Chondrocyte (in vitro differentiated cells): Measurements from ENCODE around the gene SND1. TPM values are rescaled to one million over a fixed set of nuclear protein-coding genes. Genes with fewer than 3 reads are reported as not detected.

Source experiments
- DNase-seq: peaks from one replicate; pipeline ENCODE4 v3.0.0; 2021; ENCODE audit warnings: mixed read lengths, low spot score
- H3K27ac Mint-ChIP-seq: one replicate; pipeline ENCODE4 v1.8.0; 2021; ENCODE audit warnings: mild to moderate bottlenecking, moderate library complexity, mixed read lengths; ENCODE audit not compliant: unreplicated experiment
- H3K27me3 Mint-ChIP-seq: 2 replicates; pipeline ENCODE4 v1.8.0; 2021; ENCODE audit warnings: low read depth, mixed read lengths
- H3K36me3 Mint-ChIP-seq: 2 replicates; pipeline ENCODE4 v1.8.0; 2021; ENCODE audit warnings: low read depth, mixed read lengths
- H3K4me1 Mint-ChIP-seq: 2 replicates; pipeline ENCODE4 v1.8.0; 2021; ENCODE audit warnings: low read depth, mild to moderate bottlenecking, mixed read lengths
- H3K4me3 Mint-ChIP-seq: one replicate; pipeline ENCODE4 v1.8.0; 2021; ENCODE audit warnings: mild to moderate bottlenecking, moderate library complexity, mixed read lengths; ENCODE audit not compliant: unreplicated experiment
- H3K9me3 Mint-ChIP-seq: 2 replicates; pipeline ENCODE4 v1.8.0; 2021; ENCODE audit warnings: low read depth, mixed read lengths
- total RNA-seq: library from RNA; stranded (reverse); gene quantifications from 3 replicates; pipeline ENCODE4 v1.2.1, GENCODE V29; 2021
- TF ChIP-seq, protein P1 (sequence below): fragments of 200-600 bp; sonication (generic); IDR thresholded peaks from 2 replicates; pipeline ENCODE4 v1.5.0; 2021; ENCODE audit warnings: antibody characterized with exemption, mild to moderate bottlenecking, moderate library complexity

SND1 gene
- total RNA-seq, 1 donor from 2014 or later = 229 TPM

DNA sequence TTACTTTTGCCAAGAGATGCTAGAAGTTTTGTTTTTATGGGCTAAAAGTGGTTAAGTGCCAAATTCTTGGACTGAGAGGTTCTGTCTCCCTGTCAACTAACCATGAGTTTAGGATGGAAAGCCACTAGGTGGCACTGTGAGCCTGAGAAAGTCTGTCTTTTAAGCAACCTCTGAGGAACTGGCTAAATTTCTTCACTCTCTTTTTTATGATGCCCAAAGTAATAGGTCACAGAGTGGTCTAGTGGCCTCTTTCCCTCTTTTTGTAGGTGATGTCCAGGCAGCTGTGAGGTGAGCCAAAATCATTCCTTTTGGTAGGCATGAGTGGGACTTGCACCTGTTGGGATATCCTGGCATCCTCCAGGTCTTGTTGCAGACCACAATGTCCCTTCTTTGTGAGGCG, 56.8 kb downstream of the SND1 start:
- DNase-seq = no peak
- Mint-ChIP-seq H3K27me3 (no peaks in the 10 kb centered on the region), H3K36me3 (peaks cover 40% of the 10 kb centered on the region), H3K4me3 (no peak overlapping the region), H3K9me3 (peaks cover 11% of the 10 kb centered on the region), H3K27ac (peak overlapping the region; percentile 24), H3K4me1 (peaks cover 14% of the 10 kb centered on the region)
- TF ChIP-seq, protein P1, sequence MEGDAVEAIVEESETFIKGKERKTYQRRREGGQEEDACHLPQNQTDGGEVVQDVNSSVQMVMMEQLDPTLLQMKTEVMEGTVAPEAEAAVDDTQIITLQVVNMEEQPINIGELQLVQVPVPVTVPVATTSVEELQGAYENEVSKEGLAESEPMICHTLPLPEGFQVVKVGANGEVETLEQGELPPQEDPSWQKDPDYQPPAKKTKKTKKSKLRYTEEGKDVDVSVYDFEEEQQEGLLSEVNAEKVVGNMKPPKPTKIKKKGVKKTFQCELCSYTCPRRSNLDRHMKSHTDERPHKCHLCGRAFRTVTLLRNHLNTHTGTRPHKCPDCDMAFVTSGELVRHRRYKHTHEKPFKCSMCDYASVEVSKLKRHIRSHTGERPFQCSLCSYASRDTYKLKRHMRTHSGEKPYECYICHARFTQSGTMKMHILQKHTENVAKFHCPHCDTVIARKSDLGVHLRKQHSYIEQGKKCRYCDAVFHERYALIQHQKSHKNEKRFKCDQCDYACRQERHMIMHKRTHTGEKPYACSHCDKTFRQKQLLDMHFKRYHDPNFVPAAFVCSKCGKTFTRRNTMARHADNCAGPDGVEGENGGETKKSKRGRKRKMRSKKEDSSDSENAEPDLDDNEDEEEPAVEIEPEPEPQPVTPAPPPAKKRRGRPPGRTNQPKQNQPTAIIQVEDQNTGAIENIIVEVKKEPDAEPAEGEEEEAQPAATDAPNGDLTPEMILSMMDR = peak; percentile 95

DNA sequence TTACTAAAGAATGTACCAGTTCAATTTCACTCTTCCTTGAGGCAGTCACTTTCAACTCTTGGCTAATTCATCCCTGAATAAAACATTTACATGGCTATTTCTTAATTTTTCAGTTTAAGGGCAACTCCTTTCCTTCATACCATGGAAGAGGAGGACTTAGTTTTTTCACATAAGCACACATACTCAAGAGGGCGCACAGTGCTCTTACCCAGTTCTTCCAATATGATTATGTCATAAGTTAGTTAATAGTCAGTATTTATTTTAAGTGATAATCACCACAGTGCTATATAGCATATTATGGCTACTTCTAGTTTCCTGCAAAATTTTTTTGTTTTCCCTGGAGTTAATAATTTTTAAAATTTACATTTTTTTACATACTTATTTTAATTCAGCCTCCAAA, 58.6 kb downstream of the SND1 start:
- Mint-ChIP-seq H3K4me1 (peaks cover 14% of the 10 kb centered on the region), H3K4me3 (no peak overlapping the region), H3K36me3 (peaks cover 41% of the 10 kb centered on the region), H3K9me3 (peaks cover 11% of the 10 kb centered on the region), H3K27ac (no peak overlapping the region), H3K27me3 (no peaks in the 10 kb centered on the region)
- no peak for DNase-seq
- TF ChIP-seq, protein P1 = peak; percentile 25

DNA sequence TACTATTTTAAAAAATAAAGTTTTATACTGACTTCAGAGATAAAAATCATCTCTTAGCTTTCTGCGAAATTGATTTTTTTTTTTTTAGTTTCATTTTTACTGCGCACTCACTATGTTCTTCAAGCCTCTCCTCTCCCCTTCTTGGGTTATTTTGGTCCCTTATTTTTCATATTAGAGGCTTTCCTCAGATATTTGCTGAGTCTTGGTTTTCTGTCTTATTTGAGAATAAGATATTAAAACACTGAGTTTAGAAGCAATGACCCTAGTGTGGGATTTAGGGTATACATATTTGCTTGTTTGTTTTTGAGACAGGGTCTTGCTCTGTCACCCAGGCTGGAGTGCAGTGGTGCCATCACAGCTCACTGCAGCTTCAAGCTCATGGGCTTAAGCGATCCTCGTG, 59.9 kb downstream of the SND1 start:
- no peak for DNase-seq
- Mint-ChIP-seq H3K9me3 (peaks cover 11% of the 10 kb centered on the region), H3K4me1 (peaks cover 18% of the 10 kb centered on the region), H3K36me3 (peaks cover 41% of the 10 kb centered on the region), H3K27ac (no peak overlapping the region), H3K27me3 (no peaks in the 10 kb centered on the region), H3K4me3 (no peak overlapping the region)
- TF ChIP-seq, protein P1 = no peak

DNA sequence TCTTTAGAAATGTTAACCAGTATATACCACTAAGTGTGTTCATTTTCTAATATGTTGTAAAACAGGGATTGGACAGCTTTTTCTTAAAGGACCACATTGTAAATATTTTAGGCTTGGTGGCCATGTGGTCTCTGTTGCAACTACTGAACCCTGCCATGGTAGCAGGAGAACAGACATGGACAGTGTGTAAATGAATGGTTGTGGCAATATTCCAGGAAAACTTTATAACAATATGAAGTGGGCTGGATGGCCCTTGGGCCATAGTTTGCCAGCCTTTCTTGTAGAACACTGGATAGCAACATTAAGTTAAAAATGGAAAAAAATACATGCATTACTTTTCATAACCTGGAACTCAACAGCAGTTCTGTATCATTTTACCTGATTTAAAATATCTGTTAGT, 61.0 kb downstream of the SND1 start:
- Mint-ChIP-seq H3K36me3 (peaks cover 40% of the 10 kb centered on the region), H3K9me3 (peaks cover 11% of the 10 kb centered on the region), H3K4me3 (no peak overlapping the region), H3K27ac (no peak overlapping the region), H3K4me1 (peaks cover 9% of the 10 kb centered on the region), H3K27me3 (no peaks in the 10 kb centered on the region)
- TF ChIP-seq, protein P1 = no peak
- no peak for DNase-seq

DNA sequence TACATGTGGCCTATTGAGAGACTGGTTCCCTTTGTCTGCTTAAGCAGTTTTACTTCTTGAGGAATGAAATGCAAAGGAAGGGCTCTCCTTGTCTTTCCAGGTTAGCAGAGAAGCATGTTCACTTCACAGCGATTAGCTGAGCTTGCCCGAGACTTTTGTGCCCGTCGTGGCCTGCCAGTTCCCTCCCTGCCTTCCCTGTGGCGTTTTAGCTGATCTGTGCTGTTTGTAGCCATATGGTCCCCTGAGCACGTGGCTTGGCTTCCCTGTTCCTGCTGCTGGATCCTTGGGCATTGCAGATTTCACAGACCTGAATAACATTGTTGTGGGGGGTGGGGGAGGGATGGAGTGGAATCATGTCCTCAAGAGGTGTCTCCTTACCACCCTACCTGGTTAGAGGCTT, 61.8 kb downstream of the SND1 start:
- peaks cover 40% of the 10 kb centered on the region for H3K36me3 Mint-ChIP-seq
- TF ChIP-seq, protein P1 = no peak
- H3K4me1 Mint-ChIP-seq = peaks cover 6% of the 10 kb centered on the region
- peaks cover 11% of the 10 kb centered on the region for H3K9me3 Mint-ChIP-seq
- no peaks in the 10 kb centered on the region for H3K27me3 Mint-ChIP-seq
- no peak for DNase-seq
- no peak overlapping the region for H3K4me3 Mint-ChIP-seq
- H3K27ac Mint-ChIP-seq = no peak overlapping the region
